DND-41 (cell line): ENCODE measurements around the gene C12orf57.

Source experiments
- CTCF ChIP-seq: IDR thresholded peaks from 2 replicates; pipeline ENCODE4 v1.5.1; 2012; ENCODE audit warnings: borderline replicate concordance, low read length, moderate library complexity, mild to moderate bottlenecking; ENCODE audit not compliant: poor library complexity, severe bottlenecking; ENCODE audit errors: extremely low read depth
- EZH2 ChIP-seq: IDR thresholded peaks from 3 replicates; pipeline ENCODE4 v1.6.1; 2012; ENCODE audit warnings: borderline replicate concordance, low read depth, mild to moderate bottlenecking, moderate library complexity, low read length, inconsistent platforms; ENCODE audit not compliant: severe bottlenecking

GRCh38 chr12:6963016-6963731 is 19.4 kb downstream of the C12orf57 start:
- TF ChIP-seq CTCF = no peak
- TF ChIP-seq EZH2 = no peak
